Uterus (tissue), 2 donors: ENCODE measurements around the gene ITGA11.

Experiments used
- POLR2A ChIP-seq, 2 donors: fragments of 450-650 bp; IDR thresholded peaks; one replicate each; pipeline ENCODE4 v1.6.1; 2016; ENCODE audit warnings: antibody characterized with exemption in 2 of 2, mild to moderate bottlenecking in 1 of 2, moderate library complexity in 1 of 2
- TF ChIP-seq, protein P1 (sequence below), 4 experiments: fragments of 200-600 bp in 2 of 4; fragments of 450-650 bp in 2 of 4; sonication (generic) in 2 of 4; IDR thresholded peaks; one replicate each; pipeline ENCODE4 v1.5.1; 2016 to 2019; ENCODE audit warnings: antibody characterized with exemption in 4 of 4, mild to moderate bottlenecking in 2 of 4, moderate library complexity in 1 of 4

DNA sequence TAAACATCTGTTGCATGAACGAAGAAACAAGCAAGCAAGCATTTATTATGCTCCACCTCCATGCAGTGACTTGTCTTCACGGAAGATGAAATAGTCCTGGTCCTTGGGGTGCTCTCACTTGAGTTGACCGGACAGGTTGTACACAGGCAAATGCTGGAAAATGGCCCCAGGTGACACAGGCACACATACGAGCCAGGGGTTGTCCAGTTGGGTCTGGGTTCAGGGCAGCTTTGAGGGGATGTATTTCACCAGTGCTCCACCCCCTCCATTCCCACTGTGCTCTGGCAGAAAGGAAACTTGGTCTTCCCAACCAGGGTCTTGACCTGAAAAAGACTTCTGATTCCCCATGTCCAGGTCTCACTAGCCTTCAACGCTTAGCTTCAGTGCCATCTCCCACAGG lies 48.3 kb upstream of the ITGA11 start:
- TF ChIP-seq, protein P1, sequence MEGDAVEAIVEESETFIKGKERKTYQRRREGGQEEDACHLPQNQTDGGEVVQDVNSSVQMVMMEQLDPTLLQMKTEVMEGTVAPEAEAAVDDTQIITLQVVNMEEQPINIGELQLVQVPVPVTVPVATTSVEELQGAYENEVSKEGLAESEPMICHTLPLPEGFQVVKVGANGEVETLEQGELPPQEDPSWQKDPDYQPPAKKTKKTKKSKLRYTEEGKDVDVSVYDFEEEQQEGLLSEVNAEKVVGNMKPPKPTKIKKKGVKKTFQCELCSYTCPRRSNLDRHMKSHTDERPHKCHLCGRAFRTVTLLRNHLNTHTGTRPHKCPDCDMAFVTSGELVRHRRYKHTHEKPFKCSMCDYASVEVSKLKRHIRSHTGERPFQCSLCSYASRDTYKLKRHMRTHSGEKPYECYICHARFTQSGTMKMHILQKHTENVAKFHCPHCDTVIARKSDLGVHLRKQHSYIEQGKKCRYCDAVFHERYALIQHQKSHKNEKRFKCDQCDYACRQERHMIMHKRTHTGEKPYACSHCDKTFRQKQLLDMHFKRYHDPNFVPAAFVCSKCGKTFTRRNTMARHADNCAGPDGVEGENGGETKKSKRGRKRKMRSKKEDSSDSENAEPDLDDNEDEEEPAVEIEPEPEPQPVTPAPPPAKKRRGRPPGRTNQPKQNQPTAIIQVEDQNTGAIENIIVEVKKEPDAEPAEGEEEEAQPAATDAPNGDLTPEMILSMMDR (IDR thresholded peaks at IDR 0.05) = no peak
- TF ChIP-seq POLR2A (IDR thresholded peaks at IDR 0.05) = no peak
